CD4-positive, alpha-beta T cell (primary cell): Measurements from ENCODE around the gene OSM. TPM values are rescaled to one million over a fixed set of nuclear protein-coding genes. Genes with fewer than 3 reads are reported as not detected.

Experiments used
- ATAC-seq: fragments of 200-7000 bp; cut with Tn5 transposase; one replicate; pipeline ENCODE4 v1.10.0; 2022; ENCODE audit warnings: mild to moderate bottlenecking; ENCODE audit not compliant: poor library complexity
- CTCF ChIA-PET: fragments of 350-600 bp; sonication (Branson Sonifier 250); formaldehyde crosslinking; loops from one replicate; lab custom pipeline; 2021; ENCODE audit warnings: antibody characterized with exemption, inconsistent platforms; lab: Charles Lee
- POLR2A ChIA-PET: fragments of 350-600 bp; sonication (Branson Sonifier 250); formaldehyde crosslinking; loops from one replicate; lab custom pipeline; 2021; ENCODE audit warnings: antibody characterized with exemption, inconsistent platforms; lab: Charles Lee
- DNase-seq, 14 experiments: peaks; one replicate each; pipeline ENCODE4 v3.0.0-alpha.2; 2013 to 2020; ENCODE audit warnings: mixed read lengths in 2 of 14
- H3K27ac ChIP-seq, 2 donors: one replicate each; pipeline versions ENCODE4 v1.5.1 to v1.7.0; 2013; ENCODE audit warnings: low read length in 2 of 2, low read depth in 1 of 2, mild to moderate bottlenecking in 1 of 2
- H3K27me3 ChIP-seq, 2 experiments: 1 replicate in 1 of 2; 2 replicates in 1 of 2; pipeline versions ENCODE4 v1.6.1 to v1.7.0; 2013; ENCODE audit warnings: low read length in 2 of 2, control low read depth in 1 of 2, mild to moderate bottlenecking in 1 of 2, moderate library complexity in 1 of 2; ENCODE audit not compliant: insufficient read depth in 2 of 2, control insufficient read depth in 1 of 2
- H3K36me3 ChIP-seq: one replicate; pipeline ENCODE4 v1.6.1; 2013; ENCODE audit warnings: low read length, control low read depth; ENCODE audit not compliant: insufficient read depth
- H3K4me1 ChIP-seq: one replicate; pipeline ENCODE4 v1.6.1; 2013; ENCODE audit warnings: low read length, control low read depth; ENCODE audit not compliant: insufficient read depth
- H3K4me3 ChIP-seq: one replicate; pipeline ENCODE4 v1.5.1; 2013; ENCODE audit warnings: mild to moderate bottlenecking, low read length, moderate library complexity
- H3K9me3 ChIP-seq, 2 experiments: 1 replicate in 1 of 2; 2 replicates in 1 of 2; pipeline versions ENCODE4 v1.6.1 to v1.7.0; 2013; ENCODE audit warnings: low read length in 2 of 2, mild to moderate bottlenecking in 2 of 2, control low read depth in 1 of 2, moderate library complexity in 1 of 2; ENCODE audit not compliant: control insufficient read depth in 1 of 2, insufficient read depth in 1 of 2
- H3K27ac Mint-ChIP-seq: one replicate; pipeline ENCODE4 v1.8.0; 2020; ENCODE audit warnings: mixed read lengths
- H3K27me3 Mint-ChIP-seq: one replicate; pipeline ENCODE4 v1.8.0; 2021; ENCODE audit warnings: mixed read lengths
- H3K36me3 Mint-ChIP-seq: one replicate; pipeline ENCODE4 v1.8.0; 2021; ENCODE audit warnings: low read depth, mixed read lengths
- H3K4me1 Mint-ChIP-seq: one replicate; pipeline ENCODE4 v1.8.0; 2021; ENCODE audit warnings: low read depth, mixed read lengths
- H3K4me3 Mint-ChIP-seq: one replicate; pipeline ENCODE4 v1.8.0; 2020; ENCODE audit warnings: mild to moderate bottlenecking, mixed read lengths
- H3K9me3 Mint-ChIP-seq: one replicate; pipeline ENCODE4 v1.8.0; 2020; ENCODE audit warnings: mixed read lengths
- CTCF ChIP-seq: fragments of 200-600 bp; IDR thresholded peaks from one replicate; pipeline ENCODE4 v1.8.0; 2022; ENCODE audit warnings: antibody characterized with exemption, mild to moderate bottlenecking
- intact Hi-C, 2 experiments: fragments of 100-400 bp; cut with DNase I in 1 of 2; cut with micrococcal nuclease in 1 of 2; formaldehyde crosslinking; loops; one replicate each; pipeline versions ENCODE4 v1.15.1 to v1.9.0; 2023 to 2025; cut with DNase I, micrococcal nuclease
- total RNA-seq, 174 experiments: library from RNA in 2 of 174; stranded (reverse) in 2 of 174; gene quantifications; one replicate each; pipeline ENCODE4 v1.2.3 and lab custom pipeline; 2021 to 2026

The OSM gene
- total RNA-seq, 2 experiments from 2014 or later = 13.9 to 16.7 TPM

GRCh38 chr22:30295576-30295975, 28.9 kb upstream of the OSM start:
- peak overlapping the region; percentile 63 to 66 for H3K27ac ChIP-seq

DNA sequence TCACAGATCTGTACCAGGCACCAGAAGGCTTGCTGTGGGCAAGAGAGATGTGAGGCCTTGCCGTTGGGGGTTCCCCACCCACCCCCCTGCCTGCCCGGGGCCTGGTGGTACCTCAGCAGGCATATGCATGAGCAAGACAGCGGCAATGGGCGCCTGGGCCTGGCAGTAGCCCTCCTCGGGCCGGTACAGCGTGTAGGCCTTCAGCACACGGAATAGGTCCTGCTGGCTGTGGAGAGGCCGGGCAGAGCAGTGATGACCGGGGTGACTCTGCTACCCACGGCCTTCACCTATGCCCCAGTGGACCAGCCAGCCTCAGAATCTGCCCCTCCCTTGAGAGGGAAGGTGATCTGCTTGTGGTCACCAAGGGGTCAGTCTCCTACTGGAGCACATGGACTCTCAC, 28.2 kb upstream of the OSM start:
- intact Hi-C loops = no loop called here
- peak overlapping the region; percentile 63 to 66 for H3K27ac ChIP-seq
- H3K36me3 ChIP-seq = peaks cover 84% of the 10 kb centered on the region
- peaks cover 76% of the 10 kb centered on the region for H3K4me1 ChIP-seq
- ATAC-seq (no peak), DNase-seq (no peak)
- Mint-ChIP-seq H3K4me1 (peaks cover 74% of the 10 kb centered on the region), H3K9me3 (no peaks in the 10 kb centered on the region), H3K27me3 (no peaks in the 10 kb centered on the region), H3K36me3 (peaks cover 97% of the 10 kb centered on the region), H3K4me3 (no peak overlapping the region), H3K27ac (peak overlapping the region; percentile 83)
- H3K27me3 ChIP-seq = no peaks in the 10 kb centered on the region
- no peak for TF ChIP-seq CTCF
- no peaks in the 10 kb centered on the region for H3K9me3 ChIP-seq
- CTCF ChIA-PET = no interaction called here
- no peak overlapping the region for H3K4me3 ChIP-seq
- POLR2A ChIA-PET = interaction anchor here (0.9 to 9.8 kb wide), 3 partner anchors 10 to 61 kb away, joined by 3 to 268 read pairs (median 8); partner anchors contain the start of gene TBC1D10A

More at GRCh38 chr22:30295576-30295975, 28.9 kb upstream of the OSM start:
- intact Hi-C loops = no loop called here
- H3K4me3 ChIP-seq = no peak overlapping the region
- no peaks in the 10 kb centered on the region for H3K27me3 Mint-ChIP-seq
- H3K4me1 ChIP-seq = peaks cover 76% of the 10 kb centered on the region
- H3K36me3 Mint-ChIP-seq = peaks cover 92% of the 10 kb centered on the region
- CTCF ChIA-PET = interaction anchor here (1.1 to 1.5 kb wide), 2 partner anchors 8 to 92 kb away, joined by 3 to 6 read pairs; partner anchors contain the start of gene RNF215
- ATAC-seq (no peak), DNase-seq (no peak)
- POLR2A ChIA-PET = interaction anchor here (0.9 to 9.8 kb wide), 4 partner anchors 10 to 60 kb away, joined by 3 to 268 read pairs (median 7); partner anchors contain the start of gene TBC1D10A
- H3K27ac Mint-ChIP-seq = peak overlapping the region; percentile 83
- H3K36me3 ChIP-seq = peaks cover 90% of the 10 kb centered on the region
- peaks cover 70% of the 10 kb centered on the region for H3K4me1 Mint-ChIP-seq
- H3K9me3 ChIP-seq = no peaks in the 10 kb centered on the region
- no peak for TF ChIP-seq CTCF
- H3K9me3 Mint-ChIP-seq = no peaks in the 10 kb centered on the region
- H3K27me3 ChIP-seq = no peaks in the 10 kb centered on the region
- H3K4me3 Mint-ChIP-seq = peak overlapping the region; percentile 58

DNA sequence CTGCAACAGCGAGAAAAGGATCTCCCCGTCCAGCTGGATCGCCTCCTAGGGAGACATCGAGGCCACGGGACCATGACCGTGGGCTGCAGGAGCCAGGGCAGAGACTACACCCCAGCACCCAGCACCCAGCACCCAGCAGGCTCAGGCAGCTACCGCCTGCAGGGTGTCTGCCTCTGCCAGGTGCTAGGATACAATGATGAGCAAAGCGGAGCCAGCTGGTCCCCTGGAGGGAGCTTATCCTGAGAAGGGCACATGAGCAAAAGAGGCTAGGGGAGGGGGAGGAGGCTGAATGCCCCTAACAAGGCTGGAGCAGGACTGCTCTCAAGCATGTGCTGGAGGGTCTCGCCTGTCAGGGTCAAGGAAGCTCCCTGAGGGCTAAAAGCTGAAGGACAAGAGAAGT, 27.4 kb upstream of the OSM start:
- Histone ChIP-seq H3K36me3 (peaks cover 77% of the 10 kb centered on the region), H3K27me3 (no peaks in the 10 kb centered on the region), H3K9me3 (no peaks in the 10 kb centered on the region), H3K4me1 (peaks cover 70% of the 10 kb centered on the region), H3K4me3 (no peak overlapping the region), H3K27ac (no peak overlapping the region)
- no peak for ATAC-seq
- Mint-ChIP-seq H3K4me3 (no peak overlapping the region), H3K27me3 (no peaks in the 10 kb centered on the region), H3K36me3 (peaks cover 92% of the 10 kb centered on the region), H3K27ac (peak overlapping the region; percentile 83), H3K9me3 (no peaks in the 10 kb centered on the region), H3K4me1 (peaks cover 76% of the 10 kb centered on the region)
- intact Hi-C loops = no loop called here
- no peak for TF ChIP-seq CTCF
- ChIA-PET POLR2A (interaction anchor here (1.0 to 9.8 kb wide), 3 partner anchors 11 to 33 kb away, joined by 3 to 268 read pairs (median 4); partner anchors contain the start of gene TBC1D10A), CTCF (no interaction called here)
- DNase-seq = no peak
